Skeletal muscle tissue (tissue), 4 donors: ENCODE results near the gene CAB39. TPM values are rescaled to one million over a fixed set of nuclear protein-coding genes. Genes with fewer than 3 reads are reported as not detected.
A peak's percentile ranks its signal among the peaks of the same experiment; 100 is the strongest.

Source experiments
- H3K27ac ChIP-seq: one replicate; pipeline ENCODE4 v1.7.0; 2013; ENCODE audit warnings: mild to moderate bottlenecking, low read depth, low read length, inconsistent platforms
- H3K27me3 ChIP-seq, 3 donors: one replicate each; pipeline ENCODE4 v1.7.0; 2013; ENCODE audit warnings: low read length in 3 of 3; ENCODE audit not compliant: control insufficient read depth in 3 of 3, insufficient read depth in 3 of 3
- H3K36me3 ChIP-seq, 3 donors: one replicate each; pipeline ENCODE4 v1.7.0; 2013; ENCODE audit warnings: low read length in 3 of 3; ENCODE audit not compliant: control insufficient read depth in 3 of 3, insufficient read depth in 3 of 3
- H3K4me1 ChIP-seq, 3 donors: one replicate each; pipeline ENCODE4 v1.7.0; 2013; ENCODE audit warnings: low read length in 3 of 3, mild to moderate bottlenecking in 3 of 3; ENCODE audit not compliant: control insufficient read depth in 3 of 3, insufficient read depth in 3 of 3
- H3K4me3 ChIP-seq, 3 donors: one replicate each; pipeline ENCODE4 v1.7.0; 2013; ENCODE audit warnings: low read length in 3 of 3
- H3K9ac ChIP-seq, 3 donors: one replicate each; pipeline ENCODE4 v1.7.0; 2013; ENCODE audit warnings: low read length in 3 of 3, mild to moderate bottlenecking in 3 of 3, moderate library complexity in 2 of 3, low read depth in 1 of 3
- H3K9me3 ChIP-seq, 3 donors: one replicate each; pipeline ENCODE4 v1.7.0; 2013; ENCODE audit warnings: low read length in 3 of 3; ENCODE audit not compliant: control insufficient read depth in 3 of 3
- total RNA-seq: library from RNA; depleted of rRNA; stranded (reverse); fragments of >200 nt; gene quantifications from one replicate; pipeline ENCODE4 v1.2.3, GENCODE V29; 2014
- donor health status: Osteomylitis.

Gene CAB39
- total RNA-seq, 1 donor from 2014 or later: 60.5 TPM

DNA sequence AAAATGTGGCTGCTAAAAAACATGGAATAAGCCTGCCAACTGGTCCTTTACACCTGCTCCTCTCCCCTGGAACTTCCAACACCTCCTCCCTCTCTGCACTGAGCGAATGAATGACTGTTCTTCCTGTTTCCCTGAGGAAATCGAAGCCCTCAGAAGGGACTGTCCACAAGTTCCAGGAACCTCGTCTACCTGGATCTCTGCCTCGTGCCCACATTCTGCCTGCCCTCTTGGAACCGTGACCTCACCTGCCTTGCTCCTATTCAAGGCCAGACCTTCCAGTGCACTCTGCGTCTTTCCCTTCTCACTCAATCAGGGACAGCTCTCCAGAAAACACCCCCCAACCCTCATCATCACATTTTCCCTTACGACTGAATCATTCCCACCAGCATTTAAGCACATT lies 4.4 kb upstream of the CAB39 start:
- H3K27ac ChIP-seq: no peak overlapping the region
- no peak overlapping the region for H3K9ac ChIP-seq
- H3K4me3 ChIP-seq: no peak overlapping the region
- no peaks in the 10 kb centered on the region for H3K27me3 ChIP-seq
- no peaks in the 10 kb centered on the region for H3K36me3 ChIP-seq
- peaks cover 0 to 7% (median 4%) of the 10 kb centered on the region in 3 donors for H3K4me1 ChIP-seq
- no peaks in the 10 kb centered on the region for H3K9me3 ChIP-seq

DNA sequence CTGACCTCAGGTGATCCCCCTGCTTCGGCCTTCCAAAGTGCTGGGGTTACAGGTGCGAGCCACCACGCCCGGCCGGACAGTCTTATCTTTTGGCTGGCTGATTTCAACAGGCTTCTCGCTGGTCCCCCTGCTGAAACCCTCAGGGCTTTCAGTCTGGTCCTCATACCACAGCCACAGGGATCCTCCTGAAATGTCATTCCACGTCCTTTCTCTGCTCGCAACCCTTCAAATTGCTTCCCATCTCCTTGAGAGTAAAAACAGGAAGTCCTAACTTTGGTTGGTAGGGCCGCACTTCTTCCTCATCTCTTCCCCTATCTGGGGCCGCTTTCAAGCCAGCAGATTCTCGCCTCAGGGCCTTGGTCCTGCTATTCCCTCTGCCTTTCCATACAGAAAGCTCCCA lies 1.4 kb upstream of the CAB39 start:
- Histone ChIP-seq H3K9me3 (no peaks in the 10 kb centered on the region), H3K36me3 (peaks cover 0 to 5% (median 0%) of the 10 kb centered on the region in 3 donors), H3K4me1 (peaks cover 9 to 24% (median 11%) of the 10 kb centered on the region in 3 donors), H3K9ac (no peak overlapping the region), H3K27ac (no peak overlapping the region), H3K27me3 (no peaks in the 10 kb centered on the region), H3K4me3 (no peak overlapping the region)

DNA sequence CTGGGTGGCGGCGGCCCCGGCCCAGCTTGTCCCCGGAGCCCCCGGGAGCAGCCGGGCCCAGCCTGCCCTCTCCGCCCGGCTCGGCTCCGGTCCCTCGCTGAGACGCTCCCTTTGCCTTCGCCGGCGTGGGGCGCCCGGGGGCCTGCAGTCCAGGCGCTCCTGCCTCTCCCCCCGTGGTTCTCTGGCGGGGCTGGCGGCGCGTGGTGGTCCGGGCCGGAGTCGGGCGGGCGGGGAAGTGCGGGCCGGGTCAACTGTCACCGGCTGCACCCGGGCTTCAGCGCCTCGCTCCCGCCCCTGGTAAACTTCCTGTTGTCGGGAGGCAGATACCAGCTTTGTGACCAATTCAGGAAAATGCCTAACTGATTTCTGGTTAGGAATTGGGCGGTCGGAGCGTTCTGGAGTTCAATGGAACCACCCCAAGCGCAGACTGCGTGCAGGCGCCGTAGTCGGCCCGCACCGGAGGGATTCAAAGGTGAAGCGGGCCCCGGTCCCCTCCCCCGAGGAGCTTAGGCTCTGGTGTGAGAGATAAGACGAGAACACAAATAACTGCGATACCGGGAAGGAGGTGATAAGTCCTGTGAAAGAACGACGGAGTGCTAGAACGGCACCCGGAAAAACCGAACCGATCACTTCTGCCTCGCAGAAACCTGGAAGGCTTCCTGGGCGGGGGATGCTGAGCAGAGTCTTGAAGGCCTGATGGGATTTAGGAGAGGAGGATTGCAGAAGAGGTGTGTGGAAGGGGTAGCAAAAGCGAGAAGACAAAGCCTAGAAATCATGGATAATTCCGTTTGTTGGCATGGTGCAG lies 891 bp downstream of the CAB39 start:
- Histone ChIP-seq H3K36me3 (peaks cover 0 to 5% (median 0%) of the 10 kb centered on the region in 3 donors), H3K9ac (peak overlapping the region; percentile 82 to 94 (median 89)), H3K4me1 (peaks cover 24 to 39% (median 24%) of the 10 kb centered on the region in 3 donors), H3K9me3 (no peaks in the 10 kb centered on the region), H3K4me3 (peak overlapping the region; percentile 87 to 93 (median 92)), H3K27ac (peak overlapping the region; percentile 83), H3K27me3 (no peaks in the 10 kb centered on the region)

DNA sequence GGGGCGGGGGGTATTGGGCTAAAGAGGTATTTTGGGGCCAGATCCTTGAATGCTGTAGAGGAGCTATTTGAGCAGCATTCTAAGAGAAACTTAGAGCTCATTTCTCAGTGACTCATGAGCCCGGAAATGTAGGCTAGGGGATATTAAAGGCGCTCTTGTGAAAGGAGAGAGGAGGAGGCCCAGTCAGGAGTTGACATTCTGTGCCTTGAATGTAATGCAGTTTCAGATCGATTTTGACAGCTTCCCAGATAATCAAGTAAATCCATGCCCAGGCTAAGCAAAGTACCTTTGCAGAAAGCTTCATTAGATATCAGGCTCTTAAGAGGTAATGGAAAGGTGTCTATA lies 1.5 kb downstream of the CAB39 start:
- no peaks in the 10 kb centered on the region for H3K9me3 ChIP-seq
- no peaks in the 10 kb centered on the region for H3K27me3 ChIP-seq
- H3K4me3 ChIP-seq: peak overlapping the region; percentile 87 to 93 (median 92)
- peaks cover 0 to 5% (median 0%) of the 10 kb centered on the region in 3 donors for H3K36me3 ChIP-seq
- peak overlapping the region; percentile 83 for H3K27ac ChIP-seq
- H3K4me1 ChIP-seq: peaks cover 26 to 41% (median 27%) of the 10 kb centered on the region in 3 donors
- H3K9ac ChIP-seq: peak overlapping the region; percentile 82 to 94 (median 89)

DNA sequence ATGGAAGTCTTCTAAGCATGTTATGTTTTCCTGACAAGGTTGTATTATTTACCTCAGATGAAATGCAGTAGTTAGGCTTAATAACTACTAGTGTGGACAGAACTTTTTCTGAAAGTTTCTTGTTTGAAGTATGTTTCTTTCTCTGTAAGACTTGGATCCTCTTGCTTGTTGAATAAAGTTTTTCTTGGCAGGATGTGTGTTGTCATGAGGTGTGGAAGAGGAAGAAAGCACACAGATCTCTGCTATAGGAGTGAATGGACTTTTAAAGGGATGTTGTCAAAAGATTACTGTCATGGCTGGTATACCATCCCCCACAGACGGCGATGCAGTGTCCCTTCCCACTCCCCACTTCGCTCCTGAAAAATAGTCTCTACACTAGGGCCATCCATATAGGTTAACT lies 2.6 kb downstream of the CAB39 start:
- Histone ChIP-seq H3K27ac (peak overlapping the region; percentile 83), H3K27me3 (no peaks in the 10 kb centered on the region), H3K9ac (peak overlapping the region; percentile 82 to 94 (median 89)), H3K36me3 (peaks cover 0 to 5% (median 0%) of the 10 kb centered on the region in 3 donors), H3K4me3 (peak overlapping the region in 2 of 3 donors; percentile 20 to 92), H3K4me1 (peaks cover 26 to 44% (median 33%) of the 10 kb centered on the region in 3 donors), H3K9me3 (no peaks in the 10 kb centered on the region)

DNA sequence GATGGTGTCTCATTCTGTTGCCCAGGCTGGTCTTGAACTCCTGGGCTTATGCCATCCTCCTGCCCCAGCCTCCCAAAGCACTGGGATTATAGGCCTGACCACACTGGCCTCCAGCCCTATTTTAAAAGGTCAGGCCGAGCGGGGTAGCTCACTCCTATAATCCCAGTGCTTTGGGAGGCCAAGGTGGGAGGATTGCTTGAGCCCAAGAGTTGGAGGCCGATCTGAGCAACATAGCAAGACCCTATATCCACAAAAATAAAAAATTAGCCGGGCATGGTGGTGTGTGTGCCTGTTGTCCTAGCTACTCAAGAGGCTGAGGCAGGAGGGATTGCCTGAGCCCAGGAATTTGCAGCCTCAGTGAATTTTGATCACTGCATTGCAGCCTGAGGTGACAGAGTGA lies 3.9 kb downstream of the CAB39 start:
- Histone ChIP-seq H3K4me3 (no peak overlapping the region), H3K27me3 (no peaks in the 10 kb centered on the region), H3K4me1 (peaks cover 27 to 47% (median 35%) of the 10 kb centered on the region in 3 donors)

DNA sequence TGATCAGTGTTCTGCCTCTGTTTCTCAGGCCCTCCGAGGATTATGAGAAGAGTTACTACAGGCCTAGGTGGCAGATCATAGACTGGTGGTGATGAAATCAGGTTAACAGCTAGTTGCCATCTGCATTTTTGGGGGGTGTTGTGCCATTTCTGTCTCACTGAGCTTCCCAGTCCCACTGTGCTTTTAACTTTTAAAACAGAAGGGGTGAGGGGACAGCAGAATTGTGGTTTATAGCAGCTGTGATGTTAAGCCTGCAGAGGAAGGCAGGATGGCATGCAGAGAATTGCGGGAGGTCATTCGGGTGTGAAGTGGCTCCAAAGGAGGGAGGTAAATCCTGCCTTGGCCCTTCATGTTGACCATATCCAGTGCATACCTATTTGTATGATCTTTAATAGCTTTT lies 5.0 kb downstream of the CAB39 start:
- H3K4me1 ChIP-seq: peaks cover 29 to 44% (median 41%) of the 10 kb centered on the region in 3 donors
- H3K4me3 ChIP-seq: peak overlapping the region; percentile 2 to 16 (median 11)

More for the DNA sequence above, 3.9 kb downstream of the CAB39 start:
- Histone ChIP-seq H3K36me3 (peaks cover 0 to 5% (median 0%) of the 10 kb centered on the region in 3 donors), H3K9ac (no peak overlapping the region), H3K27ac (no peak overlapping the region), H3K9me3 (no peaks in the 10 kb centered on the region)

DNA sequence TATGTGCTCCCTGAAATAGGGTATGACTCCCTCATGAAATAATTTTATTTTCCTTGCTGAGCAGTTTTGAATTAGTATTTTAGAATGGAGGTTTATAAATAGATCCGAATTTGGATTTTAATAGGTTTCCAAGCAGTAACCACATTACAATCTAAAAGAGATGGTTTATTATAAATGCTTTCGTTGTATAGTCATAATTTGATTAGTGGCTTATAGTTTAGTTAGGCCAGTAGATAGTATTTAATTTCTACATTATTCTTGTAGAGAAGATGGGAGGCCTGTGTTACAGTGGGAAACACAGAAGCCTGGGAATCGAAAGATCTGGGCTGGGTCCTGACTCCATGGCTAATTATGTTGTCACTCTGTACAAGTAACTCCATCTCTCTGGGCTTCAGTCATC lies 6.7 kb downstream of the CAB39 start:
- peaks cover 0 to 5% (median 0%) of the 10 kb centered on the region in 3 donors for H3K36me3 ChIP-seq
- no peaks in the 10 kb centered on the region for H3K27me3 ChIP-seq
- H3K9ac ChIP-seq: no peak overlapping the region
- no peak overlapping the region for H3K4me3 ChIP-seq
- no peak overlapping the region for H3K27ac ChIP-seq
- H3K4me1 ChIP-seq: peaks cover 30 to 46% (median 41%) of the 10 kb centered on the region in 3 donors
- H3K9me3 ChIP-seq: no peaks in the 10 kb centered on the region

More for the DNA sequence above, 5.0 kb downstream of the CAB39 start:
- peak overlapping the region; percentile 34 to 45 (median 42) for H3K9ac ChIP-seq
- H3K27me3 ChIP-seq: no peaks in the 10 kb centered on the region
- no peaks in the 10 kb centered on the region for H3K9me3 ChIP-seq
- peak overlapping the region; percentile 17 for H3K27ac ChIP-seq
- H3K36me3 ChIP-seq: peaks cover 0 to 5% (median 0%) of the 10 kb centered on the region in 3 donors

DNA sequence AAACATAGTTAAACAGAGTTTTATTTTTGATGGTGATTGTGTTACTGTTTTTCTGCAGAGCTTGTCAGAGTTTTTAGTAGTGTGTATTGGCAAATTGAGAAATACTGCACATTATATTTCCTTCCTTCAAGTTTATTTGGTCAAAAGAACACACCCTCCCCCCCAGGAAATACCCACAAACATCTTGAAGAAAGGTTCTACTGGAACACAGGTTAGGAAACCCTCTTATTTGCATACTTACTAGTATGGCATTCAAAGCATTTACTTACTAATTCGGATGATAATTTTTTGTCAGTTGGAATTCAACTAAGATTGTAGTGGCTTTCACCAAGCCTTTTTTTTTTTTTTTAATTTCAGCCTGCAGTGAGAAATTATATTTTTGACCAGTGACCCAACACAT lies 9.1 kb downstream of the CAB39 start:
- H3K9me3 ChIP-seq: no peaks in the 10 kb centered on the region
- H3K36me3 ChIP-seq: no peaks in the 10 kb centered on the region
- H3K27ac ChIP-seq: no peak overlapping the region
- peaks cover 22 to 36% (median 31%) of the 10 kb centered on the region in 3 donors for H3K4me1 ChIP-seq
- H3K4me3 ChIP-seq: no peak overlapping the region
- peak overlapping the region in 1 of 3 donors; percentile 43 for H3K9ac ChIP-seq
- no peaks in the 10 kb centered on the region for H3K27me3 ChIP-seq

DNA sequence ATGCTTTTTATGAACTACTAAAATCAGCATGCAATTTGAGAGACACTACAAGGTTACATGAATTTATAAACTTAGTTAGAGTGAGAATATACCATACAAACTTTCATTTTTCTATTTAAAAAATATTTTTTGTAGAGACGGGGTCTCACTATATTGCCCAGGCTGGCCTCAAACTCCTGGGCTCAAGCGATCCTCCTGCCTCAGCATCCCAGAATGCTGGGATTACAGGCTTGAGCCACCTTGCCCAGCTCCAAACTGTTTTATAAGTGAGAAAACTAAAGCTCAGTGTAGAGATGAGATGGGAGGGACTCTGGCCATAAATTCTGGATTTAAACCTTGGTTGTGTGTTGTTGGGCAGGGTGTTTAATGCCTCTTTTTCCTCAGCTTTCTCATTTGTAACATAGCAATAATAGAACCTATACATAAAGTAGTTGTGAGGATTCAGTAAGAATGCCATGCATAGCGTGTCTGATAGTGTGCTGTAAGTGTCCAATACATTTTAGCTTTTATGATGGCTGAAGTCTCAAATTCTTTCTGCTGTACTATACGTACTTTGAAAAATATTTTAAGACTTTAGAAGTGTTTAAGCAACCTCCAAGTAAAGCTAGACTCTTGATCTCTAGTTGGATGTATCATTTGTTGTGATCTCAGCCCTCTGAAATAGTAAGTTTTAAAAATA lies 9.7 kb downstream of the CAB39 start:
- Histone ChIP-seq H3K36me3 (no peaks in the 10 kb centered on the region), H3K4me3 (peak overlapping the region in 1 of 3 donors; percentile 24), H3K27ac (no peak overlapping the region), H3K4me1 (peaks cover 21 to 34% (median 28%) of the 10 kb centered on the region in 3 donors), H3K9me3 (no peaks in the 10 kb centered on the region), H3K9ac (peak overlapping the region in 2 of 3 donors; percentile 27 to 43), H3K27me3 (no peaks in the 10 kb centered on the region)
